DMS153 treated with DMSO at 0.1 percent for 48 hours (cell line): ENCODE measurements around the gene DIP2A.

Source experiments
- DNase-seq: peaks from one replicate; lab custom pipeline; 2025; ENCODE audit not compliant: unreplicated experiment; lab: John Stamatoyannopoulos, UW

The DIP2A gene

DNA sequence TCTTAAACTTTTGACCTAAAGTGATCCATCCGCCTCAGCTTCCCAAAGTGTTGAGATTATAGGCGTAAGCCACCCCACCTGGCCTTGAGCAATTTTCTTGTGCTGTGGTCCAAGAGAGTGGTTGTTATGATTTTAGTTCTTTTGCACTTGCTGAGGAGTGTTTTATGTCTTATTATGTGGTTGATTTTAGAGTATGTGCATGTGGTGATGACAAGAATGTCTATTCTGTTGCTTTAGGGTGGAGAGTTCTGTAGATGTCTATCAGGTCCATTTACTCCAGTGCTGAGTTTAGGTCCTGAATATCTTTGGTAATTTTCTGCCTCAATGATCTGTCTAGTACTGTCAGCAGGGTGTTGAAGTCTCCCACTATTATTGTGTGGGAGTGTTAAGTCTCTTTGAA, 157.4 kb downstream of the DIP2A start:
- DNase-seq = no peak

DNA sequence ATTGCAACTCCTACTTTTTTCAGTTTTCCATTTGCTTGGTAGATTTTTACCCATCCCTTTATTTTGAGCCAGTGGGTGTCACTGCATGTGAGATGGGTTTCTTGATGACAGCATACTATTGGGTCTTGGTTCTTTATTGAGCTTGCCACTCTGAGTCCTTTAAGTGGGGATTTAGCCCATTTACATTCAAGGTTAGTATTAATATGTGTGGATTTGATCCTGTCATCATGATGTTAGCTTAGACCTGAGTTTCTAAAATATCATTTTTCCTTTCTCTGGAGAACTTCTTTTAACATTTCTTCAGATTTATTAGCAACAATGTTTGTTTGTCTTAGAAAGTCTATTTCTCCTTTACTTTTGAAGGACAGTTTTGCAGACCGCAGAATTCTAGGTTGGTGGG, 158.0 kb downstream of the DIP2A start:
- no peak for DNase-seq

DNA sequence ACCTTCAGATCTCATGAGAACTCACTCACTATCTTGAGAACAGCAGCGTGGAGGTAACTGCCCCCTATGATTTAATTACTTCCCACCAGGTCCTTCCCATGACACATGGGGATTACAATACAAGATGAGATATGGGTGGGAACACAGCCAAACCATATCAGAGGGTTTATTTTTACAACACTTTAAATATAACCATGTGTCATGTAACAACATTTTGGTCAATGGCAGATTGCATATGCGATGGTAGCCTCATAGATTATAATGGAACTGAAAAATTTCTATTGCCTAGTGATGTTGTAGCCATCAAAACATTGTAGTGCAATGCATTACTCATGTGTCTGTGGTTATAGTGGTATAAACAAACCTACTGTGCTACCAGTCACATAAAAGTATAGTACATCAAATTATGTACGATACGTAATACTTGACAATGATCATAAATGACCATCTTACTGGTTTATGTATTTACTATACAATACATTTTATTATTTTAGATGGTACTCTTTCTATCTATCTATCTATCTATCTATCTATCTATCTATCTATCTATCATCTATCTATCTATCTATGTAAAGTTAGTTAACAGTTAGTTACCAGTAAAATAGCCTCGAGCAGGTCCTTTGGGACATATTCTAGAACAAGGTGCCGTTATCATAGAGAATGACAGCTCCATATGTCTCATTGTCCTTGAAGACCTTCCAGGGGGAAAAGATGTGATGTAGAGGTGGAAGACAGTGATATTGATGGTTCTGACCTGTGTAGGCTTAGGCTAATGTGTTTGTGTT, 158.8 kb downstream of the DIP2A start:
- no peak for DNase-seq

DNA sequence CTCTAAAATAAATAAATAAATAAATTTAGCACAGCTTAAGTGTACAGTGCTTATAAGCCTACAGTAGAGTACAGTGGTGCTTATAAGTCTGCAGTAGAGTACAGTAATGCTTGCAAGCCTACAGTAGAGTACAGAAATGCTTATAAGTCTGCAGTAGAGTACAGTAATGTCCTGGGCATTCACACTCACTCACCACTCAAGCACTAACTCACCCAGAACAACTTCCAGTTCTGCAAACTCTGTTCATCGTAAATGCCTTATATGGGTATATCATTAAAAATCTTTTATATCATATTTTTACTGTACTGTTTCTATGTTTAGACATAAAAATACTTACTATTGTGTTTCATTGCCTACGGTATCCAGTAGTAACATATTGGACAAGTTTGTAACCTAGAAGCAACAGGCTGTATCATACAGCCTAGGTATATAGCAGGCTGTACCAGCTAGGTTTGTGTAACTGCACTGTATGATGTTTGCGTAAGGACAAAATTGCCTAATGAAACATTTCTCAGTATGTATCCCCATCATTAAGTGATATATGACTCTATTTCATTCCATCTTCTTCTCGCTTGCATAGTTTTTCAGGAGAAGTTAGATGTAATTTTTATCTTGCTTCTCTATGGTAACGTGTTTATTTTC, 160.2 kb downstream of the DIP2A start:
- no peak for DNase-seq
